Cardiac muscle cell (in vitro differentiated cells and primary cell): ENCODE data around the gene SH3PXD2B. TPM values are rescaled to one million over a fixed set of nuclear protein-coding genes. Genes with fewer than 3 reads are reported as not detected.

Experiments
- DNase-seq, 2 donors: peaks; one replicate each; pipeline versions ENCODE4 v3.0.0 to v3.0.0-alpha.2; 2010 to 2017; ENCODE audit warnings: low read depth in 1 of 2, low spot score in 1 of 2
- H3K27ac ChIP-seq: fragments of 200-600 bp; sonication (generic); 2 replicates; pipeline ENCODE4 v1.5.1; 2016
- H3K27me3 ChIP-seq: fragments of 200-600 bp; sonication (generic); 2 replicates; pipeline ENCODE4 v1.6.0; 2016; ENCODE audit warnings: control low read depth
- H3K36me3 ChIP-seq: fragments of 200-600 bp; sonication (generic); 2 replicates; pipeline ENCODE4 v1.5.1; 2016; ENCODE audit warnings: control low read depth
- H3K4me1 ChIP-seq: fragments of 200-600 bp; sonication (generic); 2 replicates; pipeline ENCODE4 v1.8.1; 2017; ENCODE audit warnings: low read depth, mild to moderate bottlenecking, mixed run types
- H3K4me3 ChIP-seq: fragments of 200-600 bp; sonication (generic); 2 replicates; pipeline ENCODE4 v1.5.1; 2016; ENCODE audit warnings: mild to moderate bottlenecking
- H3K9me3 ChIP-seq: fragments of 200-600 bp; sonication (generic); 2 replicates; pipeline ENCODE4 v1.5.1; 2017; ENCODE audit warnings: low read depth, mild to moderate bottlenecking, control low read depth
- polyA plus RNA-seq: library from polyadenylated mRNA; unstranded; fragments of >200 nt; fragmentation: Nextera tagmentation; extraction: Ambion mirVana; gene quantifications from 2 replicates; pipeline ENCODE4 v1.2.1, GENCODE V29; 2016
- total RNA-seq: library from RNA; depleted of rRNA; stranded (reverse); fragments of >200 nt; gene quantifications from 2 replicates; pipeline ENCODE4 v1.2.3, GENCODE V29; 2016
- TF ChIP-seq, protein P1 (sequence below): IDR thresholded peaks from 2 replicates; pipeline ENCODE4 v1.5.1; 2012; ENCODE audit warnings: low read depth, mild to moderate bottlenecking, low read length

Gene SH3PXD2B
- total and polyA plus RNA-seq, 2 experiments from 2014 or later = 13.9 to 27.6 TPM

DNA sequence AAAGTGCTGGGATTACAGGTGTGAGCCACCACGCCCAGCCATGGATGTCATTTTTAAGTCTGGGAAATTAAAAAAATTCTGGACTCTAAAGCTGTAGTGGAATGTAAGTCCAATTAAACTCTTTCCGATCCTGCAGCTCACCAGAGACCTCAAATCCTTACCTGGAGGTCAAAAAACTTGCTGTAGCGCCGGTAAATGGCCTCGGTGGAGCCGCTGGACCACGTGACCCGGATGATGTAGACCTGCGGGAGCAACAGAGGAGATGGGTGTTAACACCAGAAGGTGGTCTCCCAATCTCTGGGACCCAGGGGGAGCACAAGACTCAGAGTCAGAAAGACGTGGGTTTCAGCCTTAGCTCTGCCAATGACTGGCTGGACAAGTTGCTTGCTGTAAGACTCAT is 32.1 kb downstream of the SH3PXD2B start:
- DNase-seq = no peak
- Histone ChIP-seq H3K4me1 (peaks cover 21% of the 10 kb centered on the region), H3K27me3 (no peaks in the 10 kb centered on the region), H3K4me3 (no peak overlapping the region), H3K27ac (no peak overlapping the region), H3K36me3 (no peaks in the 10 kb centered on the region), H3K9me3 (no peaks in the 10 kb centered on the region)
- TF ChIP-seq, protein P1, sequence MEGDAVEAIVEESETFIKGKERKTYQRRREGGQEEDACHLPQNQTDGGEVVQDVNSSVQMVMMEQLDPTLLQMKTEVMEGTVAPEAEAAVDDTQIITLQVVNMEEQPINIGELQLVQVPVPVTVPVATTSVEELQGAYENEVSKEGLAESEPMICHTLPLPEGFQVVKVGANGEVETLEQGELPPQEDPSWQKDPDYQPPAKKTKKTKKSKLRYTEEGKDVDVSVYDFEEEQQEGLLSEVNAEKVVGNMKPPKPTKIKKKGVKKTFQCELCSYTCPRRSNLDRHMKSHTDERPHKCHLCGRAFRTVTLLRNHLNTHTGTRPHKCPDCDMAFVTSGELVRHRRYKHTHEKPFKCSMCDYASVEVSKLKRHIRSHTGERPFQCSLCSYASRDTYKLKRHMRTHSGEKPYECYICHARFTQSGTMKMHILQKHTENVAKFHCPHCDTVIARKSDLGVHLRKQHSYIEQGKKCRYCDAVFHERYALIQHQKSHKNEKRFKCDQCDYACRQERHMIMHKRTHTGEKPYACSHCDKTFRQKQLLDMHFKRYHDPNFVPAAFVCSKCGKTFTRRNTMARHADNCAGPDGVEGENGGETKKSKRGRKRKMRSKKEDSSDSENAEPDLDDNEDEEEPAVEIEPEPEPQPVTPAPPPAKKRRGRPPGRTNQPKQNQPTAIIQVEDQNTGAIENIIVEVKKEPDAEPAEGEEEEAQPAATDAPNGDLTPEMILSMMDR = no peak

DNA sequence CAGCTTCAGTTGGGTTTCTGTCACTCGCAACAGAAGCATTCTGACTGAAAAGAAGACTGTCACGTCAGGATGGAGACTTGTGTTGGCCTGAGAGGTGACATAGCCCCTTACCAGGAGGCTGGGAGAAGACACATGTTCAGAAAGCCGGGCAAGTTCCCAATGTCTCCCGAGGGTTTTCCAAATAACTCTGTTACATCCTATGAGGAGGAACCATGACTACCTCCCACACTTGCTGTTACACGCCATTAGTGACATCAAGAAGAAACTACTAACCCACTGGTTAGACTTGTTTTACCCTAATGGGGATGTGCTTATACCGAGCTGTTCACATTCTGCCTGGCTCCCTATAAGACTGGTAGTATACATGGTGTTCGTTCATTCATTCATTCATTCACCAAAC is 33.3 kb downstream of the SH3PXD2B start:
- Histone ChIP-seq H3K4me1 (peaks cover 19% of the 10 kb centered on the region), H3K27ac (no peak overlapping the region), H3K36me3 (no peaks in the 10 kb centered on the region), H3K27me3 (no peaks in the 10 kb centered on the region), H3K4me3 (no peak overlapping the region), H3K9me3 (no peaks in the 10 kb centered on the region)
- TF ChIP-seq, protein P1 = no peak
- DNase-seq = no peak

- Histone ChIP-seq H3K4me3 (no peak overlapping the region), H3K27ac (no peak overlapping the region), H3K9me3 (no peaks in the 10 kb centered on the region), H3K4me1 (peaks cover 14% of the 10 kb centered on the region), H3K36me3 (no peaks in the 10 kb centered on the region), H3K27me3 (no peaks in the 10 kb centered on the region)
- TF ChIP-seq, protein P1 = no peak
- DNase-seq = peak in 1 of 2 donors; percentile 97
Observed at GRCh38 chr5:172420235-172420939, 33.9 kb downstream of the SH3PXD2B start.

- peaks cover 1% of the 10 kb centered on the region for H3K4me1 ChIP-seq
- H3K27ac ChIP-seq = no peak overlapping the region
- TF ChIP-seq, protein P1 = no peak
- no peaks in the 10 kb centered on the region for H3K27me3 ChIP-seq
- no peak overlapping the region for H3K4me3 ChIP-seq
- DNase-seq = no peak
- no peaks in the 10 kb centered on the region for H3K36me3 ChIP-seq
- no peaks in the 10 kb centered on the region for H3K9me3 ChIP-seq
Observed at GRCh38 chr5:172418862-172419814, 35.2 kb downstream of the SH3PXD2B start.

- Histone ChIP-seq H3K27ac (no peak overlapping the region), H3K36me3 (no peaks in the 10 kb centered on the region), H3K9me3 (no peaks in the 10 kb centered on the region), H3K4me1 (no peaks in the 10 kb centered on the region), H3K27me3 (no peaks in the 10 kb centered on the region), H3K4me3 (no peak overlapping the region)
- TF ChIP-seq, protein P1 = no peak
- DNase-seq = peak in 1 of 2 donors; percentile 100
Observed at GRCh38 chr5:172417983-172418630, 36.2 kb downstream of the SH3PXD2B start.
